ENCODE measurements around the gene PRSS35.

- TF ChIP-seq CTCF (IDR thresholded peaks at IDR 0.05; ENCODE audit: low read length) (no peak), EZH2 (optimal IDR thresholded peaks at IDR 0.05; ENCODE audit: low read depth, low read length) (no peak), EZH2phosphoT487 (IDR thresholded peaks at IDR 0.05; ENCODE audit: low read length) (no peak)
Measured at GRCh38 chr6:83517500-83517899, 5.2 kb downstream of the PRSS35 start.
